Dermis microvascular lymphatic vessel endothelial cell (primary cell): ENCODE results near the gene HSPB8. TPM values are rescaled to one million over a fixed set of nuclear protein-coding genes. Genes with fewer than 3 reads are reported as not detected.
"Not testable (repeated sequence)": the region's sequence is repeated elsewhere in the genome, so short reads cannot be mapped to it uniquely, and the experiment has no call there.

ENCODE experiments used
- DNase-seq, 2 donors: peaks; one replicate each; pipeline versions ENCODE4 v3.0.0 to v3.0.0-alpha.2; 2010; ENCODE audit warnings: low read depth in 2 of 2
- total RNA-seq: library from RNA; depleted of rRNA; stranded (reverse); fragments of >200 nt; gene quantifications from 2 replicates; pipeline ENCODE4 v1.2.1, GENCODE V29; 2014

HSPB8 gene
- total RNA-seq, 1 donor from 2014 or later: 2.8 TPM

DNA sequence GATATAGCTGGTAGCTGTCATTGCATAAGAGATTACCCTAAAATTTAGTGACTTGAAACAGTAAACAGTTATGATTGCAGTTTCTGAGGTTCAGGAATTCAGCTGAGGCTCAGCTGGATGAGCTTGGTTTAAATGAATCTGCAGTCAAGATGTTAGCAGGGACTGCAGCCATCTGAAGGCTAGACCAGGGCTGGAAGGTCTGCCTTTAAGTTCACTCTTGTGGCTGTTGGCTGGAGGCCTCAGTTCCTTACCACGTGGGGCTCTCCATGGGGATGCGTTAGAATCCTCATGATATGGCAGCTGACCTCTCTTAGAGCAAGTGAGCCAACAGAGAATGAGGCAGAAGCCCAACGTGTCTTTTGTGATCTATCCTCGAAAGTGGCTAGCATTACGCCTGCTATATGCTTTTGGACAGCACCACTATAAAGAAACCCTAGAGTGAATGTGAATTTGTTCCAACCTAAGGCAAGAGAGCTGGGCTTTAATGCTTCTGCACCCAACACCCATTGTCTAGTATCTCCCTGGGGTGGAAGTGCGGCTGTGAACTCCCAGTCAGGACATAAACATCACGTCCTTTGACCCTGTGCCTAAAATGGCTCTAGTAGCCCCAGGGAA, 26.0 kb downstream of the HSPB8 start:
- DNase-seq: no peak

DNA sequence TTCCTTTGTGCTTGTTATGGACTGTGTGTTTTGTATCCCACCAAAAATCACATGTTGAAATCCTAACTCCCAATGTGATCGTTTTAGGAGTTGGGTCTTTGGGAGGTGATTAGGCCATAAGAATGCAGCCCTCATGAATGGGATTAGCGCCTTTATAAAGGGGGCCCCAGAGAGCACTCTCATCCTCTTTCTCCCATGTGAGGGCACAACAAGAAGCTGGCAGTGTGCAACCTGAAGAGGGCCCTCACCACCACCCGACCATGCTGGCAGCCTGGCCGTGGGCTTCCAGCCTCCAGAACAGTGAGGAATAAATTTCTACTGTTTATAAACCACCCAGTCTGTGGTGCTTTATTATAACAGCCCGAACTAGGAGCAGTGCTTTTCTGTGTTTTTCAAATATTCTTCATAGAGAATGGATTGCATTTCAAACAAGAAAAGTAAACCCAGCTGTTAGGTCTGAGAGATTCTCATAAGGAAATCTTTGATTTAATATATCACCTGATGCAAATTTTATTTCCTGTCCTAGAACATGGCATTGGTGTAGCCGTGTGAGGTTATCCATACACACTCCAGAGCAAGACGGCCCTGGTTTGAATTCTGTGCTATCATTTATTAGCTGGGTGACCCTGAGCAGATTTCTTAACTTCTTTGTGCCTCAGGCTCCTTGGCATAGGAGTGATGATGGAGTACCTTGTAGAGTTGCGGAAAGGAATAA, 27.8 kb downstream of the HSPB8 start:
- no peak for DNase-seq

GRCh38 chr12:119207063-119207560, 28.4 kb downstream of the HSPB8 start:
- no peak for DNase-seq

DNA sequence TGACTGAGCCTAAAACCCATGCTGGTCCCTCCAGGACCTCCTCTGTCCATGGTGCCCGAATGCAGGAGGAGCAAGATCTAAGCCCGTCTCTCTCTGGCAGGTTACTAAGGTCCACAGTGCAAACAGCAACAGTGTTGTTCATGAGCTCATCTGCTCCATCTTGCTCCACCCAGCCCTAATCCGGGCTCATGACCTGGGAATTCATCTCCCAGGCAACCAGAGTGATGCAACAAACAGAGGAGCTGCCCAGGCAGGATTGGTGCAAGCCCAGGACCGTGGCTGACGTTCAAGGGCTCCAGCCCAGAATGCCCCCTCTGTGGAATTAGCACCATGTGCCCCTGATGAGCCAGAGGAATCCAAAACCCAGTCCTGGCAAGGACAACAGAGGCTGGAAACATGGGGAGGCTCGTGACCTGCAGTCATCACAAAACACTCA, 29.9 kb downstream of the HSPB8 start:
- DNase-seq: no peak

DNA sequence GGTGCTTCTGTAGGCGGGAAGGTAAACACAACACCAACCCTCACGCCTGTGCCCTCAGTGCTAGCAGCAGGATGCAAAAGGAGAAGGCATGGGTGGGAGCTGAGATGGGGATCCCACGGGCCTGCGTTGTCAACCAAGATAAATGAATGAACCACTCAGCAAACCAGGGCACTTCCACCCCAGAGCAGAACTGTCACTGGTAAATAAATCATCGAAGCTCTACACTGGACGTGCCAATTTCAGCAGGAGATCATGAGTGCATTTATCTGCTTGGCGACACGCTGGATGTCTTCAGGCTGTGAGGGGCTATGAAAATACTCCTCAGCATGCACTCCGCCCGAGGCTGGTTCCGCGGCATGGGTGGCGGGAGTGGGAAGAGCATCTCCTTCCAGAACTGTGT, 33.2 kb downstream of the HSPB8 start:
- no peak for DNase-seq

DNA sequence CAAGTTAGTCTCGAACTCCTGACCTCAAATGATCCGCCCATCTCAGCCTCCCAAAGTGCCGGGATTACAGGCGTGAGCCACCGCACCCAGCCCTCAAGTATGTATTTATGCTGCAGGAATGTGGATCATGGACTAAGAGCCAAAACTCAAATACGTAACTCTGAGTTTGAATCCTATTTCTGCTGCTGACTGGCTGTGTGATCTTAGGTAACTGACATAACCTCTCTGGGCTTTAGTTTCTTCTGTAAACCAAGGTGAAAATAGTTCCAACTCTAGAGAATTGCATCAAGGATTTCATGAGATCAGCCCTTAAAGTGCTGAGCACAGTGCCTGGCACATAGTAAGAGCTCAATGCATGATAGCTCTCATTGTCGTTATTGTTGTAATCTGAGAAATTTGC, 37.4 kb downstream of the HSPB8 start:
- DNase-seq: no peak

- DNase-seq: not testable (repeated sequence)
Measured at GRCh38 chr12:119218875-119219274, 40.1 kb downstream of the HSPB8 start.

DNA sequence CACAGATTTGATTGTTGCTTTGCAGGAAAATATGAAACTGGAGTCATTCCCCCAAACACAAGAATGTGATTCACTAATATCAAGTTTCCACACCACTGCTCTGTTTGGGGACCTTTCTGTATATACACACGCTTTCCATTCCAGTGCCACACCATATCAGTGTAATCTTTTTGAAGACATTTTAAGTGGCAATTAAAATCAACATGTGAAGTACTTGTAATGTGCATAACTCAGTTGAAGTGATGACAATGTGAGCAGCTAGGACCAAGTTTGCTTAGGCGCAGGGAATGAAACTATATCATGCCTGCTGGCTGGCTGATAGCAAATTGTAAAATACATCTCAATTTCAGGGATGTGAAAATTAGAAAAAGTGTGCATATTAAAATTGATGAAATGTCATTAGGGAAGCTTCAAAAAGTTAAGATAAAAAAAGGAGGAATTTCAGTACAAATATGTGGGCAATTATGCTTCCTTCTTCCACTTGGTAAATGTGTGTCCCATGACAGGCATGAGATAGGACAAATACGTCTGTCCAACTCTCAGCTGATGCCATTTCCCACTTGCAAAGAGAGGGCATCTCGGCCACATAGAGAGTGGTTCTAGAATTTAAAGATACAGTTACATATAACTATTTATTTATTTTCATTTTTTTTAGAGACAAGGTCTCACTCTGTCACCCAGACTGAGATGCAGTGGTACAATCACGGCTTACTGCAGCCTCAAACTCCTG, 43.7 kb downstream of the HSPB8 start:
- DNase-seq: no peak

GRCh38 chr12:119225454-119225853, 46.7 kb downstream of the HSPB8 start:
- no peak for DNase-seq

DNA sequence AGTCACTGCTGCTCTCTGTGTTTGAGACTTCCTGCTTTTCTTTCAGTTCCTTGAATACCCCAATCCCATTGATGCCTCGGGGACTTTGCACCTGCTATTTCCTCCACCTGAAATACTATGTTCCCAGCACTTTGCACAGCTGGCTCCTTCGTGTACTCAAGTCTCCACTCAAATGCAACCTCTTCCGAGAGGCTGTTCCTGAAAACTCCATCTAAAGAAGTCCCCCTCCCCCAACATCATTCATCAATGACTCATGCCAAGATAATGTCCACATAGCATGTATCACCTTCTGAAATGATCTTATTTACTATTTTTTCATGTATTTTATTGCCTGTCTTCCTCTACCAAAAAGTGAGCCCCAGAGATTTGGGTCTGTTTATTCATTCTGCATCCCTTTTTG, 48.6 kb downstream of the HSPB8 start:
- no peak for DNase-seq

DNA sequence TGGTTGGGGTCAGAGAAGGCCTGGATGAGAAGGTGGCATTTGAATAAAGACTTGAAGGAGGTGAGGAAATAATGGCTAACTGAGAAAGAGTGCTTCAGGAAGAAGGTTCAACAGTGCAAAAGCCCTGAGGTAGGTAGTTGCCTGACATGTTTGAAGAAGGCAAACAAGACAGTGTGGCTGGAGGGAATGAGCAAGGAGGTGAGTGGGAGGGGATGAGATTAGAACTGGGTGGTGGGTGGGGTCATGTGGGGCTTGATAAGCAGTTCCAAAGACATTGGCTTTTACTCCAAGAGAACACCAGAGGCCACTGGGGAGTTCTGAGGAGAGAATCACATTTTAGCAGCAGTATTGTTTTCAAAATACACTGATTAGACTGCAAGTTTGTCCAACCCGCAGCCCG, 50.5 kb downstream of the HSPB8 start:
- DNase-seq: no peak

DNA sequence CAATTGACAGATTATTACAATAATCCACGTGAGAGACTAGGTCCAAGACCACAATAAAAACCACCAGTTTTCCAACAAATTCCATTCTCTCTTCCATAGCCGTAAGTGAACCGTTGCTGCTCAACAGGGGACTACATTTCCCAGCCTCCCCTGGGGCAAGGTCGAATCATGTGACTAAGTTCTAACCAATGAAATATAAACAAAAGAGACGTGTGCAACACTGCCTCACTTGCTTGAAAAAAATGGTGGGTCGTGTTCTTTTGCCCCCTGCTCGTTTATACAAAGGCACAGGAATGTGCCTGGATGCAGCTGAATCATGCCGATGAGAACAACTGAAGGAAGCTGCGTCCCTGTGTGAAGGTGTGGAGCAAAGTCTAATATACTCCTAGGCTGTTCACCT, 51.1 kb downstream of the HSPB8 start:
- DNase-seq: peak; percentile 41 to 47

DNA sequence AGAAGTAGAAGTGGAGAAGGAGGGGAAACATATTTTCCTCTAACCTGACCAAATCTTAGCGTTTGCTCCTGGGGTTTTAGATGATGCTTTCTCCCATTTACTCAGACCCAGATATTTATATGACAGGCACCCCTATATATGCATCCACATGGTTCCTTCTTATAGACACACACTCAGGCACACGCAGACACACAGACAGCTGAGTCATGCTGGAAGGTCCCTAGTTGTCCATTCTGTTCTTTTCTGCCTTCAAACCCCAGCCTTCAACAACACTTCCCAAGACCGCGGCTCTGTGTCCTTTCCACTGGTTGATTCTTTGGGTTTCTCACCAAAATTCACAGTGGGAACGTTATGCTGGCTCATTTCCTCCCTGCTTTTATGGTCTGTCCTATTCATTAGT, 52.1 kb downstream of the HSPB8 start:
- DNase-seq: no peak

DNA sequence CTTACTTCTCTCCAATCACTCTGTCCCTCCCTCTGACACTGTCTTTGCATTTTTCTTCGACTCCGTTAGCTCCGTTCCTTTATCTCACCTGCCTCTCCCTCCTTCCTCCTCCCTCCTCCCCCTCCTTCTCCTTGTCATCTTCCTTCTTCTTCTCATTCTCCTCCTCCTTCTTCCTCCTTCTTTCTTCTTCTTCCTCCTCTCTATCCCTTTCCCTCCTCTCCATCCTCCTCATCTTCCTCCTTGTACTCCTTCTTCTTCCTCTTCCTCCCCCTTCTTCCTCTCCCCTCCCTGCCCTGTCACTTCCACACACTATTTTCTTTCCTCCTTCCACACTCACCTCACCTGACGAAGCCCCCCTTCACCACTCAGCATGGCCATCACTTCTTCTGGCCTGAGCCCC, 53.0 kb downstream of the HSPB8 start:
- DNase-seq: no peak

DNA sequence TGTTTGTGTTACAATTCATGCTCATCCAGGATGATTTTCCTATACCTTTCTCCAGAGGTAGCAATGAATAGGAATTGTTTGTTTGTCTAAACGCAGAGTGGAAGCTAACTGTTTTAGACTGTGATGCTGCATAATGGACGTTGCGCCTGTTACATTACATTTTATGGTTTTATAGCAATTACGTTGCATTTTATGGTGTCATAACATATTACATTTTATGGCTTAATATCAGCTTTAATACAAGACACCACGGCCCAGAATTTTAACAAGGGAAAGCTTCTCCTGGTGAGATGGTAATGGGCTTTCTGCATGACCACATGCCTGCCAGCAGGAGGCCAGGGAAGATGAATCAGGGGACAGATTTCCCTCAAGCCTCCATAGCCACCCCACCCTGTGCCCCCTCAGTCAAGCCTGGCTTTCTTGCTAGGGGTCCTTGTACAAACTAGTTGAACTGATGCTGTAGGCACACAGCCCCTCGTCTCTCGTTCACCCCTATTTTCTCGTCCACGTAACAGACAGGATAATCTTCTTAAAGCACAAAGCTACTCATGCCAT, 56.5 kb downstream of the HSPB8 start:
- DNase-seq: no peak

- no peak for DNase-seq
Measured at GRCh38 chr12:119236372-119236771, 57.6 kb downstream of the HSPB8 start.

- no peak for DNase-seq
Measured at GRCh38 chr12:119239040-119239439, 60.3 kb downstream of the HSPB8 start.

- DNase-seq: no peak
Measured at GRCh38 chr12:119241049-119241448, 62.3 kb downstream of the HSPB8 start.

DNA sequence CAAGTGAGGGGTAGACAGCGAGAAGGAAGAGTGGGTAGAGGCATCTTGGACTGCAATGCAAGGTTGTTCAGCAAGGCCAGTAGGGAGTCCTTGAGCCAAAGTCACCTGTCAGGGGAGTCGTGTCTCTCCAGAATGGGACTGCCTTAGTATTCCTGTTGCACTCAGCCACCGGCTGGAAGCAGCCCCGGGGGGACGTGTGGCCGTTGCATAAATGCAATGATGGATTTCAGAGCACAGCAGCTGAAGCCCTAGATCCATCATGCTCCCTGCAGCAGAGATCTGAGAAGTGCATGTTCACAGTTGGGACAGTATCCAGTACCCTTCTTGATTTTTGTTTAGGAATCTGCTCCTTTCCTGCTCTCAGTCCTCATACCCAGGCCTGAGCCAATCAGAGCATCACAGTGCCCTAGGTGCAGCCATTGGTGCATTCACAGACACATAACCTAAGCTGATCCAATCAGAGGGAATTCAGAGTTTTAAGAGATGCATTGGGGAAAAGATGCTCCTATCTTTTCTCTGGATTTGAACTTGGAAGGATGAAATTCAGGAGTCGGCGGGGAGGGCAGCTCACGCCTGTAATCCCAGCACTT, 62.9 kb downstream of the HSPB8 start:
- DNase-seq: no peak
